Transverse colon (tissue), 4 donors: ENCODE data around the gene CYP46A1. TPM values are rescaled to one million over a fixed set of nuclear protein-coding genes. Genes with fewer than 3 reads are reported as not detected.
A peak's percentile ranks its signal among the peaks of the same experiment; 100 is the strongest.

Experiments
- DNase-seq: peaks from one replicate; pipeline ENCODE4 v3.0.0-alpha.2; 2019
- H3K27ac ChIP-seq, 4 donors: fragments of 200-600 bp; sonication (generic); 2 replicates each; pipeline ENCODE4 v1.5.1; 2016 to 2018; ENCODE audit warnings: inconsistent platforms in 4 of 4
- H3K27me3 ChIP-seq: fragments of 200-600 bp; sonication (generic); 2 replicates; pipeline ENCODE4 v1.5.1; 2017; ENCODE audit warnings: inconsistent platforms
- H3K36me3 ChIP-seq, 4 donors: fragments of 200-600 bp; sonication (generic); 2 replicates each; pipeline ENCODE4 v1.5.1; 2017 to 2019; ENCODE audit warnings: inconsistent platforms in 4 of 4
- H3K4me1 ChIP-seq, 4 donors: fragments of 200-600 bp; sonication (generic); 2 replicates each; pipeline ENCODE4 v1.5.1; 2017 to 2020; ENCODE audit warnings: inconsistent platforms in 4 of 4
- H3K4me3 ChIP-seq, 4 donors: fragments of 200-600 bp; sonication (generic); 1 replicate in 1 of 4; 2 replicates in 3 of 4; pipeline versions ENCODE4 v1.5.1 to v1.6.1; 2017 to 2019; ENCODE audit warnings: inconsistent platforms in 4 of 4
- H3K9me3 ChIP-seq, 2 donors: fragments of 200-600 bp; sonication (generic); 2 replicates each; pipeline ENCODE4 v1.5.1; 2017 to 2019; ENCODE audit warnings: inconsistent platforms in 2 of 2
- CTCF ChIP-seq, 5 experiments: fragments of 200-600 bp in 3 of 5; fragments of 450-650 bp in 2 of 5; sonication (generic) in 3 of 5; IDR thresholded peaks; 1 replicate in 2 of 5; 2 replicates in 3 of 5; pipeline ENCODE4 v1.5.1; 2016 to 2017; ENCODE audit warnings: antibody characterized with exemption in 5 of 5, inconsistent platforms in 3 of 5, mild to moderate bottlenecking in 2 of 5, moderate library complexity in 1 of 5
- EP300 ChIP-seq: sonication (generic); formaldehyde crosslinking; IDR thresholded peaks from one replicate; pipeline ENCODE4 v1.6.1; 2017; ENCODE audit warnings: antibody characterized with exemption, low read depth
- POLR2A ChIP-seq: fragments of 450-650 bp; IDR thresholded peaks from one replicate; pipeline ENCODE4 v1.6.1; 2016; ENCODE audit warnings: antibody characterized with exemption, mild to moderate bottlenecking, moderate library complexity
- POLR2AphosphoS5 ChIP-seq, 3 donors: sonication (generic); formaldehyde crosslinking; IDR thresholded peaks; one replicate each; pipeline ENCODE4 v1.6.1; 2016; ENCODE audit warnings: antibody characterized with exemption in 3 of 3
- WGBS, 2 donors: methylation state at CpG; one replicate each; pipeline ENCODE4 v1.1.5; 2018; ENCODE audit warnings: low coverage in 1 of 2; 5-methylcytosine and 5-hydroxymethylcytosine counted together
- in situ Hi-C, 4 donors: fragments of 200-750 bp; cut with MboI; loops; one replicate each; pipeline versions ENCODE4 v1.15.0 to v1.15.1; 2017; ENCODE audit warnings: low sequenced_read_pairs in 3 of 4, low pct_ligation_motif_present in 1 of 4, low pct_unique_long_range_greater_than_20kb in 1 of 4
- intact Hi-C: fragments of 100-400 bp; cut with DNase I; formaldehyde crosslinking; loops from one replicate; pipeline ENCODE4 v1.15.1; 2023; ENCODE audit warnings: low total_unique reads
- total RNA-seq, 4 donors: library from RNA; depleted of rRNA; stranded (reverse); fragments of >200 nt; gene quantifications; one replicate each; pipeline ENCODE4 v1.1.0, GENCODE V29; 2016

The CYP46A1 gene
- total RNA-seq, 4 donors from 2014 or later = 0.27 to 0.75 (median 0.52) TPM

- TF ChIP-seq POLR2AphosphoS5 (IDR thresholded peaks at IDR 0.05) = no peak
- TF ChIP-seq POLR2A = no peak
- no peak for TF ChIP-seq EP300
- no peak for TF ChIP-seq CTCF (IDR thresholded peaks at IDR 0.05)
- H3K27me3 ChIP-seq = peaks cover 7% of the 10 kb centered on the region
- H3K9me3 ChIP-seq = no peaks in the 10 kb centered on the region
- in situ Hi-C loops = no loop called here
- H3K4me3 ChIP-seq = no peak overlapping the region
- DNase-seq = no peak
- H3K36me3 ChIP-seq = no peaks in the 10 kb centered on the region
- H3K27ac ChIP-seq = no peak overlapping the region
- 68 to 76% methylated on average over 9 of the region's 9 CpGs for WGBS, 2 donors
- H3K4me1 ChIP-seq = peaks cover 21 to 55% (median 30%) of the 10 kb centered on the region in 4 donors
- intact Hi-C loops = no loop called here
Observed at GRCh38 chr14:99748529-99748928, 64.4 kb downstream of the CYP46A1 start.

GRCh38 chr14:99749142-99749541 is 65.0 kb downstream of the CYP46A1 start:
- in situ Hi-C loops = no loop called here
- no peaks in the 10 kb centered on the region for H3K9me3 ChIP-seq
- intact Hi-C loops = no loop called here
- TF ChIP-seq POLR2A (no peak), CTCF (IDR thresholded peaks at IDR 0.05) (peak in 4 of 5 experiments; percentile 4 to 23 (median 16)), POLR2AphosphoS5 (IDR thresholded peaks at IDR 0.05) (no peak), EP300 (no peak)
- H3K4me3 ChIP-seq = no peak overlapping the region
- no peak for DNase-seq
- peaks cover 24 to 59% (median 35%) of the 10 kb centered on the region in 4 donors for H3K4me1 ChIP-seq
- no peaks in the 10 kb centered on the region for H3K36me3 ChIP-seq
- peaks cover 7% of the 10 kb centered on the region for H3K27me3 ChIP-seq
- WGBS, 2 donors = 75 to 100% methylated on average over 1 to 13 of the region's 13 CpGs
- H3K27ac ChIP-seq = peak overlapping the region in 2 of 4 donors; percentile 18 to 42

GRCh38 chr14:99749763-99750715 is 65.9 kb downstream of the CYP46A1 start:
- peak overlapping the region; percentile 6 to 42 (median 20) for H3K27ac ChIP-seq
- in situ Hi-C loops = no loop called here

More at GRCh38 chr14:99749763-99750715, 65.9 kb downstream of the CYP46A1 start:
- DNase-seq = no peak
- intact Hi-C loops = loop anchor here (5.0 kb wide), 1 partner anchor 37 kb away; no protein-coding TSS in a partner anchor
- no peak for TF ChIP-seq POLR2AphosphoS5 (IDR thresholded peaks at IDR 0.05)
- TF ChIP-seq CTCF (IDR thresholded peaks at IDR 0.05) = no peak
- no peak for TF ChIP-seq POLR2A
- TF ChIP-seq EP300 = no peak
- peaks cover 30 to 64% (median 39%) of the 10 kb centered on the region in 4 donors for H3K4me1 ChIP-seq
- no peaks in the 10 kb centered on the region for H3K9me3 ChIP-seq
- 60% methylated on average over 2 to 22 of the region's 23 CpGs for WGBS, 2 donors
- H3K36me3 ChIP-seq = no peaks in the 10 kb centered on the region
- H3K4me3 ChIP-seq = no peak overlapping the region
- H3K27me3 ChIP-seq = peaks cover 7% of the 10 kb centered on the region
